ENCODE measurements around the gene CTIF. TPM values are rescaled to one million over a fixed set of nuclear protein-coding genes. Genes with fewer than 3 reads are reported as not detected.

CTIF gene
- total RNA-seq, 3 donors from 2014 or later: 13.2 to 50.3 (median 19.6) TPM

DNA sequence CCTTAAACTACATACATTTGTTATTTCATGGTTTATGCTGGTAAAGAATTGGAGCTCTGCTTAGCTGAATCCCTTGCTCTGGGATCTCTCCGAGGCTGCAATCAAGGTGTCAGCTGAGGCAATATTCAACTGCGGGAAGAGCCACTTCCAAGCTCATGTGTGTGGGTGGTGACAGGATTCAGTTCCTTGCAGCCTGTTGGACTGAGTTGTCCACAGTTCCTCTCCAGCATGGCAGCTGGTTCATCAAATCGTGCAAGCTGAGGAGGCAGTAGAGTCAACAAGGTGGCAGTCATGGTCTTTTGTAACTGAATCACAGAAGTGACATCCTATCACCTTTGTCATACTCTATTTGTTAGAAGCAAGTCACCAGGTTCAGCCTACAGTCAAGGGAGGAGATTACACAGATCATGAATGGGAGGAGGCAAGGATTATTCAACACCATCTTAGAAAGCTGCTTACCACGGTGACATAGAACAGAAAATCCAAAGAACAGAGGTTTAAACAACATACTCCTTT lies 56.9 kb downstream of the CTIF start:
- H3K4me1 ChIP-seq (ENCODE audit: low read depth): no peaks in the 10 kb centered on the region
- no peaks in the 10 kb centered on the region for H3K36me3 ChIP-seq (ENCODE audit: low read depth)
- ATAC-seq (no peak), DNase-seq (no peak)
- intact Hi-C loops (cut with DNase I, micrococcal nuclease): no loop called here
- no peak overlapping the region for H3K4me3 ChIP-seq
- TF ChIP-seq, protein P1, sequence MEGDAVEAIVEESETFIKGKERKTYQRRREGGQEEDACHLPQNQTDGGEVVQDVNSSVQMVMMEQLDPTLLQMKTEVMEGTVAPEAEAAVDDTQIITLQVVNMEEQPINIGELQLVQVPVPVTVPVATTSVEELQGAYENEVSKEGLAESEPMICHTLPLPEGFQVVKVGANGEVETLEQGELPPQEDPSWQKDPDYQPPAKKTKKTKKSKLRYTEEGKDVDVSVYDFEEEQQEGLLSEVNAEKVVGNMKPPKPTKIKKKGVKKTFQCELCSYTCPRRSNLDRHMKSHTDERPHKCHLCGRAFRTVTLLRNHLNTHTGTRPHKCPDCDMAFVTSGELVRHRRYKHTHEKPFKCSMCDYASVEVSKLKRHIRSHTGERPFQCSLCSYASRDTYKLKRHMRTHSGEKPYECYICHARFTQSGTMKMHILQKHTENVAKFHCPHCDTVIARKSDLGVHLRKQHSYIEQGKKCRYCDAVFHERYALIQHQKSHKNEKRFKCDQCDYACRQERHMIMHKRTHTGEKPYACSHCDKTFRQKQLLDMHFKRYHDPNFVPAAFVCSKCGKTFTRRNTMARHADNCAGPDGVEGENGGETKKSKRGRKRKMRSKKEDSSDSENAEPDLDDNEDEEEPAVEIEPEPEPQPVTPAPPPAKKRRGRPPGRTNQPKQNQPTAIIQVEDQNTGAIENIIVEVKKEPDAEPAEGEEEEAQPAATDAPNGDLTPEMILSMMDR (IDR thresholded peaks at IDR 0.05): no peak
- H3K9me3 ChIP-seq: no peaks in the 10 kb centered on the region

DNA sequence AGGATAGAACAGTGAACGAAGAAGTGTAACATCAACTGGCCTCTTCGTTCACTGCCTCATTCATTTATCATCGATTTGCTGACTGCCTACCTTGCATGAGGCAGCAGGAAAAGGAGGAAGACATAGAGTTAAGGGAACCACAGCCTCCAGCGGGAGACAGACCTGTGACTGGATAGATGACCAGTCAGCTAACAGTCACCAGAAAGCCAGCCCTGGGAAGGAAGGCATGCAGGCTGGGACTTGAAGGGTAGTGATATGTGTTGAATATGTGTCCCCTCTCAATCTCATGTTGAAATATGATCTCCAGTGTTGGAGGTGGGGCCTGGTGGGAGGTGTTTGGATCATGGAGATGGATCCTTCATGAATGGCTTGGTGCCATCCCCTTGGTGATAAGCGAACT lies 58.3 kb downstream of the CTIF start:
- TF ChIP-seq, protein P1 (IDR thresholded peaks at IDR 0.05): no peak
- no peaks in the 10 kb centered on the region for H3K4me1 ChIP-seq (ENCODE audit: low read depth)
- intact Hi-C loops (cut with DNase I, micrococcal nuclease): no loop called here
- H3K9me3 ChIP-seq: no peaks in the 10 kb centered on the region
- DNase-seq: no peak
- H3K4me3 ChIP-seq: no peak overlapping the region
- H3K36me3 ChIP-seq (ENCODE audit: low read depth): no peaks in the 10 kb centered on the region
- ATAC-seq: no peak

DNA sequence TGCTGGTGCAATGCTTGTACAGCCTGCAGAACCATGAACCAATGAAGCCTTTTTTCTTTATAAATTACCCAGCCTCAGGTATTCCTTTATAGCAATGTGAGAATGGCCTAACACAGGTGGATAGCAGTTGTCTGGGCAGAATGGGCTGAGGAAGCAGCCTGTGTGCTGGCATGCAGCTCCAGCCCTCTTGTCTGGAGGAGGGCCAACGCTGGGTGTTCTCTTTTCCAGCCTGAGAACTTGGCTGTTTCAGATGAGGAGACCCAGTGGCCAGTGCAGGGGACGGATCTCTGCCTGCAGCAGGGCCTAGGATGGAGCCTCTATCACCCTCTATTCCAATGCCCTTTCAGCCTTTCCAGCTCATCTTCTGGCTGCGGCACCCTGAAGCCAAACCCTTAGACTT lies 58.8 kb downstream of the CTIF start:
- no peaks in the 10 kb centered on the region for H3K36me3 ChIP-seq (ENCODE audit: low read depth)
- intact Hi-C loops (cut with DNase I, micrococcal nuclease): no loop called here
- DNase-seq (no peak), ATAC-seq (no peak)
- H3K9me3 ChIP-seq: no peaks in the 10 kb centered on the region
- H3K4me3 ChIP-seq: no peak overlapping the region
- TF ChIP-seq, protein P1 (IDR thresholded peaks at IDR 0.05): no peak
- H3K4me1 ChIP-seq (ENCODE audit: low read depth): no peaks in the 10 kb centered on the region

DNA sequence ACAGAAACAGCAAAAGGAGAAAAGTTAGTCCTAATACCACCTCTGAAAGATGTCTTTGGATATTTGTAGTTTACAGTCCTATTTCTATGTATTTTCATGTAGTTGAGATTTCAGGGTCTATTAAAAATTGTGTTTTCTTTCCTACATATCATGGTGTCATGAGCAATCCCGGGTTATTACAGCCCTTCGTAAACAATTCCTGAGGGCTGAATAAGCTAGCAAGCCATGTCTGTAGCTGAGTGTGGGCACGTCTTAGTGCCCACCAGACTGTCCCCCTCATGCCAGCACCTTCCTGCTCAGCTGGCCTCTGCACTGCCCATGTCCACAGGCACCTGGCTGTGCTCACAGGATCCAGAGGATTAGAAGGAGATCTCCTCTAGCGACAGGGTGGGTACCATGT lies 60.6 kb downstream of the CTIF start:
- ATAC-seq (no peak), DNase-seq (no peak)
- H3K4me1 ChIP-seq (ENCODE audit: low read depth): no peaks in the 10 kb centered on the region
- intact Hi-C loops (cut with DNase I, micrococcal nuclease): no loop called here
- no peak overlapping the region for H3K4me3 ChIP-seq
- H3K9me3 ChIP-seq: no peaks in the 10 kb centered on the region
- TF ChIP-seq, protein P1 (IDR thresholded peaks at IDR 0.05): no peak
- no peaks in the 10 kb centered on the region for H3K36me3 ChIP-seq (ENCODE audit: low read depth)

DNA sequence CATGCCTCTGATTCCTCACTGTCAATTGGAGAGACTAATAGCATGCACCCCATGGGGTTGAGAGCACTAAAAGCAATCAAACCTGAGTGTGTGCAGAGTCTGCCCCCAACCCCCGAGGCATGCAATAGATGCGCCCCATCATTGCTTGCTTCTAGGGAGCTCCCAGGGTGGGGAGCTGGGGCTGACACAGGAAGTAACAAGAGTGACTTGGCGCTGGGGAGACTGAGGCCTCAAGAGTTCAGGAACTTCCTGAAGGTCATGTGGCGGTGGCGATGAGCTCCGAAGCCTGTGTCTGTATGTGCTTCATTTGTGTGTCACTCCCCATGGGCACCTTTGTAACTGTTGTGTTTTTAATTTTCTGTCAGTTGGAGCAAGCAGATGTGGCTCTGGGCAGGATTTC lies 61.2 kb downstream of the CTIF start:
- H3K4me3 ChIP-seq: no peak overlapping the region
- no peak for ATAC-seq
- H3K9me3 ChIP-seq: no peaks in the 10 kb centered on the region
- H3K36me3 ChIP-seq (ENCODE audit: low read depth): no peaks in the 10 kb centered on the region
- intact Hi-C loops (cut with DNase I, micrococcal nuclease): no loop called here
- no peak for DNase-seq
- TF ChIP-seq, protein P1 (IDR thresholded peaks at IDR 0.05): no peak
- H3K4me1 ChIP-seq (ENCODE audit: low read depth): no peaks in the 10 kb centered on the region

All from mucosa of descending colon (tissue), 3 donors.